ENCODE data around the gene CWC22.

- TF ChIP-seq RELA (CRISPR knock-in tag; IDR thresholded peaks at IDR 0.05; ENCODE audit: borderline replicate concordance) (no peak), SMAD3 (CRISPR knock-in tag; IDR thresholded peaks at IDR 0.05; ENCODE audit: borderline replicate concordance) (no peak), ESRRA (CRISPR knock-in tag; IDR thresholded peaks at IDR 0.05; ENCODE audit: borderline replicate concordance) (no peak), CTCF (IDR thresholded peaks at IDR 0.05) (no peak)
Measured at GRCh38 chr2:179917272-179917671, 89.8 kb downstream of the CWC22 start.

Measured in WTC11 (cell line).